ENCODE measurements around the gene ZPBP. TPM values are rescaled to one million over a fixed set of nuclear protein-coding genes. Genes with fewer than 3 reads are reported as not detected.

Gene ZPBP
- total and polyA plus RNA-seq, 2 experiments from 2014 or later = not detected

- no peaks in the 10 kb centered on the region for H3K9me2 ChIP-seq (replicated peaks; ENCODE audit: insufficient read depth)
- no peak overlapping the region for H3K4me3 ChIP-seq
- no peaks in the 10 kb centered on the region for H4K20me1 ChIP-seq (ENCODE audit: insufficient read depth, poor library complexity, severe bottlenecking)
- no peak overlapping the region for H2AFZ ChIP-seq
- TF ChIP-seq EZH2phosphoT487 (IDR thresholded peaks at IDR 0.05; ENCODE audit: low read depth, severe bottlenecking, unreplicated experiment) (no peak), CTCF (IDR thresholded peaks at IDR 0.05; ENCODE audit: poor library complexity) (no peak), EZH2 (IDR thresholded peaks at IDR 0.05; ENCODE audit: borderline replicate concordance) (no peak)
- H3K9me3 ChIP-seq (ENCODE audit: low read depth) = no peaks in the 10 kb centered on the region
- no peak for DNase-seq (ENCODE audit: low spot score)
- H3K4me1 ChIP-seq (ENCODE audit: insufficient read depth) = peaks cover 14% of the 10 kb centered on the region
- no peaks in the 10 kb centered on the region for H3K79me2 ChIP-seq
- H3K36me3 ChIP-seq (replicated peaks; ENCODE audit: insufficient read depth, low read depth) = no peaks in the 10 kb centered on the region
- no peaks in the 10 kb centered on the region for H3K27me3 ChIP-seq
- no peak overlapping the region for H3K27ac ChIP-seq
- H3K4me2 ChIP-seq = no peak overlapping the region
Measured at GRCh38 chr7:50073093-50073492, 20.0 kb downstream of the ZPBP start.

GRCh38 chr7:50069613-50070012 is 23.4 kb downstream of the ZPBP start:
- Histone ChIP-seq H3K4me1 (ENCODE audit: insufficient read depth) (peaks cover 28% of the 10 kb centered on the region), H3K27ac (peak overlapping the region; percentile 64), H4K20me1 (ENCODE audit: insufficient read depth, poor library complexity, severe bottlenecking) (no peaks in the 10 kb centered on the region), H3K36me3 (replicated peaks; ENCODE audit: insufficient read depth, low read depth) (no peaks in the 10 kb centered on the region), H3K4me2 (peak overlapping the region; percentile 75), H2AFZ (peak overlapping the region; percentile 29), H3K4me3 (no peak overlapping the region), H3K79me2 (no peaks in the 10 kb centered on the region), H3K9me3 (ENCODE audit: low read depth) (no peaks in the 10 kb centered on the region), H3K9me2 (replicated peaks; ENCODE audit: insufficient read depth) (no peaks in the 10 kb centered on the region), H3K27me3 (no peaks in the 10 kb centered on the region)
- no peak for DNase-seq (ENCODE audit: low spot score)
- TF ChIP-seq EZH2 (IDR thresholded peaks at IDR 0.05; ENCODE audit: borderline replicate concordance) (no peak), CTCF (IDR thresholded peaks at IDR 0.05; ENCODE audit: poor library complexity) (no peak), EZH2phosphoT487 (IDR thresholded peaks at IDR 0.05; ENCODE audit: low read depth, severe bottlenecking, unreplicated experiment) (no peak)
- 76% methylated on average over 8 of the region's 8 CpGs for WGBS (ENCODE audit: low lambda C conversion rate, missing lambda C conversion rate)

- Histone ChIP-seq H3K79me2 (no peaks in the 10 kb centered on the region), H3K27ac (peak overlapping the region; percentile 64), H3K4me1 (ENCODE audit: insufficient read depth) (peaks cover 28% of the 10 kb centered on the region), H4K20me1 (ENCODE audit: insufficient read depth, poor library complexity, severe bottlenecking) (no peaks in the 10 kb centered on the region), H3K9me3 (ENCODE audit: low read depth) (no peaks in the 10 kb centered on the region), H3K36me3 (replicated peaks; ENCODE audit: insufficient read depth, low read depth) (no peaks in the 10 kb centered on the region), H3K4me3 (peak overlapping the region; percentile 11), H3K9me2 (replicated peaks; ENCODE audit: insufficient read depth) (no peaks in the 10 kb centered on the region), H3K27me3 (no peaks in the 10 kb centered on the region), H3K4me2 (peak overlapping the region; percentile 75), H2AFZ (peak overlapping the region; percentile 29)
- TF ChIP-seq EZH2phosphoT487 (IDR thresholded peaks at IDR 0.05; ENCODE audit: low read depth, severe bottlenecking, unreplicated experiment) (no peak), EZH2 (IDR thresholded peaks at IDR 0.05; ENCODE audit: borderline replicate concordance) (no peak), CTCF (IDR thresholded peaks at IDR 0.05; ENCODE audit: poor library complexity) (no peak)
- peak; percentile 58 for DNase-seq (ENCODE audit: low spot score)
- WGBS (ENCODE audit: low lambda C conversion rate, missing lambda C conversion rate) = 16% methylated on average over 6 of the region's 6 CpGs
Measured at GRCh38 chr7:50068850-50069551, 24.0 kb downstream of the ZPBP start.

Measured in hepatocyte (in vitro differentiated cells).